Muscle layer of duodenum (tissue), 2 donors: Measurements from ENCODE around the gene CCDC124.

Experiments
- H3K27ac ChIP-seq: one replicate; pipeline ENCODE4 v1.7.0; 2013; ENCODE audit warnings: mild to moderate bottlenecking, low read length
- H3K27me3 ChIP-seq: one replicate; pipeline ENCODE4 v1.7.0; 2013; ENCODE audit warnings: low read depth, mild to moderate bottlenecking, control low read depth, low read length
- H3K36me3 ChIP-seq, 2 donors: one replicate each; pipeline ENCODE4 v1.7.0; 2013; ENCODE audit warnings: low read length in 2 of 2, control low read depth in 1 of 2, mild to moderate bottlenecking in 1 of 2; ENCODE audit not compliant: insufficient read depth in 2 of 2, control insufficient read depth in 1 of 2
- H3K4me1 ChIP-seq, 2 donors: one replicate each; pipeline ENCODE4 v1.7.0; 2013; ENCODE audit warnings: low read length in 2 of 2, mild to moderate bottlenecking in 2 of 2, control low read depth in 1 of 2, moderate library complexity in 1 of 2; ENCODE audit not compliant: insufficient read depth in 2 of 2, control insufficient read depth in 1 of 2
- H3K4me3 ChIP-seq, 2 donors: one replicate each; pipeline ENCODE4 v1.7.0; 2013; ENCODE audit warnings: low read length in 2 of 2, low read depth in 1 of 2, mild to moderate bottlenecking in 1 of 2
- H3K9me3 ChIP-seq, 2 donors: one replicate each; pipeline ENCODE4 v1.7.0; 2013; ENCODE audit warnings: low read length in 2 of 2, control low read depth in 1 of 2, mild to moderate bottlenecking in 1 of 2; ENCODE audit not compliant: control insufficient read depth in 1 of 2
- donor health status: healthy.

The CCDC124 gene

DNA sequence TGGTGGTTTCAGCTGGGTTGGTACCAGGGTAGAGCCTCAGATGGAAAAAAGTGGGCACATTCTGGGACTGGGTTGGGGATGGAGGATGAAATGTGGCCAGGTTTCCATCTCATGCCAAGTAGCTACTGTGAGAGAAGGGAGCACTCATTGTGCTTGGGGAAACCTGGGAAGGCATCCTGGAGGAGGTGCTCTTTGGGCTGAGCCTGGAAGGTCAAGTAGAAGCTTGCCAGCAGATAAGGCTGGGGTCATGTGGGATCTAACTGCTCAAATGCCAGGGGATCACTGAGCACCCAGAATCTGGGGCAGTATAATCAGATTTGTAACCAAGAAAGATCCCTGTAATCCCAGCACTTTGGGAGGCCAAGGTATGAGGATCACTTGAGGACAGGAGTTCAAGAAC is 25.1 kb downstream of the CCDC124 start:
- Histone ChIP-seq H3K4me1 (no peaks in the 10 kb centered on the region), H3K27ac (no peak overlapping the region), H3K9me3 (no peaks in the 10 kb centered on the region), H3K36me3 (no peaks in the 10 kb centered on the region), H3K27me3 (peaks cover 12% of the 10 kb centered on the region), H3K4me3 (no peak overlapping the region)

GRCh38 chr19:17963936-17964691 is 31.3 kb downstream of the CCDC124 start:
- H3K27ac ChIP-seq = no peak overlapping the region
- H3K36me3 ChIP-seq = no peaks in the 10 kb centered on the region
- peaks cover 0 to 6% of the 10 kb centered on the region in 2 donors for H3K4me1 ChIP-seq
- H3K9me3 ChIP-seq = no peaks in the 10 kb centered on the region
- H3K27me3 ChIP-seq = peaks cover 19% of the 10 kb centered on the region
- H3K4me3 ChIP-seq = no peak overlapping the region

GRCh38 chr19:17965370-17966128 is 32.7 kb downstream of the CCDC124 start:
- Histone ChIP-seq H3K27ac (no peak overlapping the region), H3K9me3 (no peaks in the 10 kb centered on the region), H3K36me3 (no peaks in the 10 kb centered on the region), H3K4me3 (no peak overlapping the region), H3K4me1 (peaks cover 0 to 6% of the 10 kb centered on the region in 2 donors), H3K27me3 (peaks cover 19% of the 10 kb centered on the region)

DNA sequence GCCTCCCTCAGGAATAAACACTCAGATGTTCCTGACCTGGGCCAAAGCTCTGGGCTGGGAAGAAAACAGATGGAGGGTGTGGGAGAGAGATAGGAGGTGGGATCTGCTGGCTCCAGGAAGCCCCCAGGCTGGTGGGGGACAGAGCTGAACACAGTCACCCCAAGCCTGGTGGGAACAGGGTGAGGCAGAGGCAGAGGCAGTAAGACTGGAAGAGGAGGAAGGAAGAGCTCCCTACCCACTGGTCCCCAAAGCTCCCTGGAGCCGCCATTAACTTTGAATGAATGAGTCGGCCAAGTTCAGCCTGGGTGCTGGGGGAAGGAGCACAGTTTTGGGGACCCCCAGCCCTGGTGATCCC is 33.3 kb downstream of the CCDC124 start:
- Histone ChIP-seq H3K9me3 (no peaks in the 10 kb centered on the region), H3K4me3 (no peak overlapping the region), H3K27me3 (peaks cover 19% of the 10 kb centered on the region), H3K27ac (no peak overlapping the region), H3K36me3 (no peaks in the 10 kb centered on the region), H3K4me1 (peaks cover 0 to 6% of the 10 kb centered on the region in 2 donors)

- H3K4me1 ChIP-seq = peaks cover 0 to 6% of the 10 kb centered on the region in 2 donors
- H3K4me3 ChIP-seq = no peak within 1 kb of the TSS
- no peaks in the 10 kb centered on the region for H3K36me3 ChIP-seq
- H3K9me3 ChIP-seq = no peaks in the 10 kb centered on the region
- peaks cover 19% of the 10 kb centered on the region for H3K27me3 ChIP-seq
- H3K27ac ChIP-seq = no peak within 1 kb of the TSS
These were observed 33.9 kb downstream of the CCDC124 start, which contains the start of gene KCNN1 for GRCh38 chr19:17966550-17967256. Gene KCNN1 (plus strand): TSS chr19:17967107. CDS start chr19:17973889, 6,782 bp downstream.

DNA sequence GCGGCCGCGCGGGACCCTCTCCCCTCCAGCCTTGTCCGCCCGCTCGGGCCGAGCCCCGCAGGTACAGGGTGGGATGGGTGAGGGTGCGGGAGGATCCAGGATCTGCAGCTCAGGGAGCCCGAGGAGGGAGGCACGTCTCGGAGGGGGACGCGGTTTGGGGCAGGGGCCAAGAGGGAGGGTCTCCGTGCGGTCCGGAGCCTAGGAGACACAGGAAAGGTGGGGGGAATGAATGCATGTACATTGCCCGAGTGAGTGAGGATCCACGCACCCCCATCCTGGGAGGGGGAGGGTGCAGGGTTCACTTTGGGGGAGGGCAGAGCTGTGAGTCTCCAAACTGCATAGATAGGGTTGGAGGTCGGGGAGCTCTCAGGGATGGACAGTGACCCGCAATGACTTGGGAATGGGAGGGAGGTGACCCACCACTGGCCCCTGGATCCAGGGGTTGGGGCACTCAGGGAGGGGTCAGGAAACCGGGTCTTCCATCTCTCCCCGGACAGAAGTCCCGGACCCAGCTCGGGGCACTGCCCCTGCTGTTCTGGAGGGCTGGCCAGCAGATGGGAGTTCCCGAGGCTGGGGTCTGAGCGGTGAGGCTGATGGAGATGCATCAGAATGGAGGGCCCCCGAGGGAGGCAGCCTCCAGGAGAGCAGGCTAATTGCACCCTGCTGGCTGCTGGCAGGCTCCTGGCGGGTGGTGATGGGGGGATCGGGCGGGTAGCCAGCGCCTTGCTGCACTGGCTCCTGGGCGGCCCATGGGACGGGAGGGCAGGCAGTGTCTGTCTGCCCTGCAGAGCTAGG is 34.6 kb downstream of the CCDC124 start:
- Histone ChIP-seq H3K4me1 (peaks cover 0 to 6% of the 10 kb centered on the region in 2 donors), H3K27me3 (peaks cover 23% of the 10 kb centered on the region), H3K9me3 (no peaks in the 10 kb centered on the region), H3K36me3 (no peaks in the 10 kb centered on the region), H3K4me3 (no peak overlapping the region), H3K27ac (no peak overlapping the region)

GRCh38 chr19:17968362-17968761 is 35.5 kb downstream of the CCDC124 start:
- Histone ChIP-seq H3K9me3 (no peaks in the 10 kb centered on the region), H3K4me3 (no peak overlapping the region), H3K27me3 (peaks cover 23% of the 10 kb centered on the region), H3K4me1 (peaks cover 0 to 6% of the 10 kb centered on the region in 2 donors), H3K36me3 (no peaks in the 10 kb centered on the region), H3K27ac (no peak overlapping the region)

- Histone ChIP-seq H3K27ac (no peak overlapping the region), H3K4me3 (no peak overlapping the region), H3K27me3 (peaks cover 20% of the 10 kb centered on the region), H3K36me3 (no peaks in the 10 kb centered on the region), H3K4me1 (peaks cover 0 to 6% of the 10 kb centered on the region in 2 donors), H3K9me3 (no peaks in the 10 kb centered on the region)
These were observed 36.4 kb downstream of the CCDC124 start for GRCh38 chr19:17969096-17969792.

- peaks cover 6% of the 10 kb centered on the region for H3K27me3 ChIP-seq
These were observed 39.4 kb downstream of the CCDC124 start for GRCh38 chr19:17972230-17972629.

GRCh38 chr19:17973759-17974158 is 40.9 kb downstream of the CCDC124 start:
- H3K27me3 ChIP-seq = peaks cover 3% of the 10 kb centered on the region
- H3K36me3 ChIP-seq = no peaks in the 10 kb centered on the region
- no peaks in the 10 kb centered on the region for H3K4me1 ChIP-seq
- no peak overlapping the region for H3K4me3 ChIP-seq
- H3K27ac ChIP-seq = no peak overlapping the region
- no peaks in the 10 kb centered on the region for H3K9me3 ChIP-seq

More at GRCh38 chr19:17972230-17972629, 39.4 kb downstream of the CCDC124 start:
- H3K4me3 ChIP-seq = no peak overlapping the region
- H3K36me3 ChIP-seq = no peaks in the 10 kb centered on the region
- peaks cover 0 to 5% of the 10 kb centered on the region in 2 donors for H3K4me1 ChIP-seq
- no peak overlapping the region for H3K27ac ChIP-seq
- H3K9me3 ChIP-seq = no peaks in the 10 kb centered on the region
